ENCODE measurements around the gene ZNF221. TPM values are rescaled to one million over a fixed set of nuclear protein-coding genes. Genes with fewer than 3 reads are reported as not detected.
A peak's percentile ranks its signal among the peaks of the same experiment; 100 is the strongest.

Gene ZNF221
- total and polyA plus RNA-seq, 9 of the 15 experiments (the other 6 are each of a cell fraction or from before 2014, with no cell fraction given), result 0.32 to 1.4 (median 0.45) TPM

- TF ChIP-seq, protein P1, sequence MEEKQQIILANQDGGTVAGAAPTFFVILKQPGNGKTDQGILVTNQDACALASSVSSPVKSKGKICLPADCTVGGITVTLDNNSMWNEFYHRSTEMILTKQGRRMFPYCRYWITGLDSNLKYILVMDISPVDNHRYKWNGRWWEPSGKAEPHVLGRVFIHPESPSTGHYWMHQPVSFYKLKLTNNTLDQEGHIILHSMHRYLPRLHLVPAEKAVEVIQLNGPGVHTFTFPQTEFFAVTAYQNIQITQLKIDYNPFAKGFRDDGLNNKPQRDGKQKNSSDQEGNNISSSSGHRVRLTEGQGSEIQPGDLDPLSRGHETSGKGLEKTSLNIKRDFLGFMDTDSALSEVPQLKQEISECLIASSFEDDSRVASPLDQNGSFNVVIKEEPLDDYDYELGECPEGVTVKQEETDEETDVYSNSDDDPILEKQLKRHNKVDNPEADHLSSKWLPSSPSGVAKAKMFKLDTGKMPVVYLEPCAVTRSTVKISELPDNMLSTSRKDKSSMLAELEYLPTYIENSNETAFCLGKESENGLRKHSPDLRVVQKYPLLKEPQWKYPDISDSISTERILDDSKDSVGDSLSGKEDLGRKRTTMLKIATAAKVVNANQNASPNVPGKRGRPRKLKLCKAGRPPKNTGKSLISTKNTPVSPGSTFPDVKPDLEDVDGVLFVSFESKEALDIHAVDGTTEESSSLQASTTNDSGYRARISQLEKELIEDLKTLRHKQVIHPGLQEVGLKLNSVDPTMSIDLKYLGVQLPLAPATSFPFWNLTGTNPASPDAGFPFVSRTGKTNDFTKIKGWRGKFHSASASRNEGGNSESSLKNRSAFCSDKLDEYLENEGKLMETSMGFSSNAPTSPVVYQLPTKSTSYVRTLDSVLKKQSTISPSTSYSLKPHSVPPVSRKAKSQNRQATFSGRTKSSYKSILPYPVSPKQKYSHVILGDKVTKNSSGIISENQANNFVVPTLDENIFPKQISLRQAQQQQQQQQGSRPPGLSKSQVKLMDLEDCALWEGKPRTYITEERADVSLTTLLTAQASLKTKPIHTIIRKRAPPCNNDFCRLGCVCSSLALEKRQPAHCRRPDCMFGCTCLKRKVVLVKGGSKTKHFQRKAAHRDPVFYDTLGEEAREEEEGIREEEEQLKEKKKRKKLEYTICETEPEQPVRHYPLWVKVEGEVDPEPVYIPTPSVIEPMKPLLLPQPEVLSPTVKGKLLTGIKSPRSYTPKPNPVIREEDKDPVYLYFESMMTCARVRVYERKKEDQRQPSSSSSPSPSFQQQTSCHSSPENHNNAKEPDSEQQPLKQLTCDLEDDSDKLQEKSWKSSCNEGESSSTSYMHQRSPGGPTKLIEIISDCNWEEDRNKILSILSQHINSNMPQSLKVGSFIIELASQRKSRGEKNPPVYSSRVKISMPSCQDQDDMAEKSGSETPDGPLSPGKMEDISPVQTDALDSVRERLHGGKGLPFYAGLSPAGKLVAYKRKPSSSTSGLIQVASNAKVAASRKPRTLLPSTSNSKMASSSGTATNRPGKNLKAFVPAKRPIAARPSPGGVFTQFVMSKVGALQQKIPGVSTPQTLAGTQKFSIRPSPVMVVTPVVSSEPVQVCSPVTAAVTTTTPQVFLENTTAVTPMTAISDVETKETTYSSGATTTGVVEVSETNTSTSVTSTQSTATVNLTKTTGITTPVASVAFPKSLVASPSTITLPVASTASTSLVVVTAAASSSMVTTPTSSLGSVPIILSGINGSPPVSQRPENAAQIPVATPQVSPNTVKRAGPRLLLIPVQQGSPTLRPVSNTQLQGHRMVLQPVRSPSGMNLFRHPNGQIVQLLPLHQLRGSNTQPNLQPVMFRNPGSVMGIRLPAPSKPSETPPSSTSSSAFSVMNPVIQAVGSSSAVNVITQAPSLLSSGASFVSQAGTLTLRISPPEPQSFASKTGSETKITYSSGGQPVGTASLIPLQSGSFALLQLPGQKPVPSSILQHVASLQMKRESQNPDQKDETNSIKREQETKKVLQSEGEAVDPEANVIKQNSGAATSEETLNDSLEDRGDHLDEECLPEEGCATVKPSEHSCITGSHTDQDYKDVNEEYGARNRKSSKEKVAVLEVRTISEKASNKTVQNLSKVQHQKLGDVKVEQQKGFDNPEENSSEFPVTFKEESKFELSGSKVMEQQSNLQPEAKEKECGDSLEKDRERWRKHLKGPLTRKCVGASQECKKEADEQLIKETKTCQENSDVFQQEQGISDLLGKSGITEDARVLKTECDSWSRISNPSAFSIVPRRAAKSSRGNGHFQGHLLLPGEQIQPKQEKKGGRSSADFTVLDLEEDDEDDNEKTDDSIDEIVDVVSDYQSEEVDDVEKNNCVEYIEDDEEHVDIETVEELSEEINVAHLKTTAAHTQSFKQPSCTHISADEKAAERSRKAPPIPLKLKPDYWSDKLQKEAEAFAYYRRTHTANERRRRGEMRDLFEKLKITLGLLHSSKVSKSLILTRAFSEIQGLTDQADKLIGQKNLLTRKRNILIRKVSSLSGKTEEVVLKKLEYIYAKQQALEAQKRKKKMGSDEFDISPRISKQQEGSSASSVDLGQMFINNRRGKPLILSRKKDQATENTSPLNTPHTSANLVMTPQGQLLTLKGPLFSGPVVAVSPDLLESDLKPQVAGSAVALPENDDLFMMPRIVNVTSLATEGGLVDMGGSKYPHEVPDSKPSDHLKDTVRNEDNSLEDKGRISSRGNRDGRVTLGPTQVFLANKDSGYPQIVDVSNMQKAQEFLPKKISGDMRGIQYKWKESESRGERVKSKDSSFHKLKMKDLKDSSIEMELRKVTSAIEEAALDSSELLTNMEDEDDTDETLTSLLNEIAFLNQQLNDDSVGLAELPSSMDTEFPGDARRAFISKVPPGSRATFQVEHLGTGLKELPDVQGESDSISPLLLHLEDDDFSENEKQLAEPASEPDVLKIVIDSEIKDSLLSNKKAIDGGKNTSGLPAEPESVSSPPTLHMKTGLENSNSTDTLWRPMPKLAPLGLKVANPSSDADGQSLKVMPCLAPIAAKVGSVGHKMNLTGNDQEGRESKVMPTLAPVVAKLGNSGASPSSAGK (IDR thresholded peaks at IDR 0.05), result peak; percentile 72
- TF ChIP-seq STAG1 (CRISPR knock-in tag; IDR thresholded peaks at IDR 0.05; ENCODE audit: borderline replicate concordance) (no peak), PTBP1 (IDR thresholded peaks at IDR 0.05; ENCODE audit: low read depth, low read length) (no peak), ZNF586 (CRISPR knock-in tag; conservative IDR thresholded peaks at IDR 0.05) (no peak), HMG20B (CRISPR knock-in tag; IDR thresholded peaks at IDR 0.05) (no peak), POLR2B (IDR thresholded peaks at IDR 0.05; ENCODE audit: low read depth, partially characterized antibody) (peak; percentile 56), EHMT2 (IDR thresholded peaks at IDR 0.05) (no peak), NFYB (IDR thresholded peaks at IDR 0.05; ENCODE audit: extremely low read depth, insufficient read length) (no peak), EZH2 (IDR thresholded peaks at IDR 0.05; ENCODE audit: borderline replicate concordance, low read depth, low read length) (no peak), SMARCA5 (IDR thresholded peaks at IDR 0.05) (no peak), FOXJ2 (tag; IDR thresholded peaks at IDR 0.05) (no peak), AFF4 (CRISPR knock-in tag; IDR thresholded peaks at IDR 0.05) (no peak; the same call in 1 of the 2 replicates), ZC3H11A (IDR thresholded peaks at IDR 0.05; ENCODE audit: low read depth, low read length) (no peak)
These were observed 15.9 kb upstream of the ZNF221 start, which contains the start of gene ZNF45 (continued) for GRCh38 chr19:43934985-43935708.
